ENCODE measurements around the gene KIAA1614.

Gene KIAA1614

GRCh38 chr1:180915426-180915965, 2.8 kb downstream of the KIAA1614 start:
- Histone ChIP-seq H3K27ac (no peak overlapping the region), H3K4me3 (no peak overlapping the region)
- DNase-seq (ENCODE audit: low spot score) = no peak
- no peak for TF ChIP-seq CTCF (IDR thresholded peaks at IDR 0.05)

- no peak overlapping the region for H3K27ac ChIP-seq
Measured at GRCh38 chr1:180916012-180916770, 3.5 kb downstream of the KIAA1614 start.

GRCh38 chr1:180916771-180917170, 4.1 kb downstream of the KIAA1614 start:
- TF ChIP-seq CTCF (IDR thresholded peaks at IDR 0.05) = no peak
- no peak for DNase-seq (ENCODE audit: low spot score)
- Histone ChIP-seq H3K4me3 (no peak overlapping the region), H3K27ac (no peak overlapping the region)

More at GRCh38 chr1:180916012-180916770, 3.5 kb downstream of the KIAA1614 start:
- DNase-seq (ENCODE audit: low spot score) = no peak
- H3K4me3 ChIP-seq = no peak overlapping the region
- no peak for TF ChIP-seq CTCF (IDR thresholded peaks at IDR 0.05)

GRCh38 chr1:180917306-180918065, 4.8 kb downstream of the KIAA1614 start:
- no peak for DNase-seq (ENCODE audit: low spot score)
- TF ChIP-seq CTCF (IDR thresholded peaks at IDR 0.05) = no peak
- Histone ChIP-seq H3K27ac (no peak overlapping the region), H3K4me3 (no peak overlapping the region)

- Histone ChIP-seq H3K4me3 (no peak overlapping the region), H3K27ac (no peak overlapping the region)
- TF ChIP-seq CTCF (IDR thresholded peaks at IDR 0.05) = no peak
- no peak for DNase-seq (ENCODE audit: low spot score)
Measured at GRCh38 chr1:180918519-180918918, 5.8 kb downstream of the KIAA1614 start.

- Histone ChIP-seq H3K4me3 (no peak overlapping the region), H3K27ac (no peak overlapping the region)
- TF ChIP-seq CTCF (IDR thresholded peaks at IDR 0.05) = no peak
- no peak for DNase-seq (ENCODE audit: low spot score)
Measured at GRCh38 chr1:180919183-180919700, 6.5 kb downstream of the KIAA1614 start.
